HG03135 (cell line): ENCODE results near the gene NBAS.
"Not testable (repeated sequence)": the region's sequence is repeated elsewhere in the genome, so short reads cannot be mapped to it uniquely, and the experiment has no call there.

ENCODE experiments used
- ATAC-seq: cut with Tn5 transposase; IDR thresholded peaks from one replicate; pipeline ENCODE4 v1.9.1; 2021; ENCODE audit warnings: mild to moderate bottlenecking, moderate library complexity; ENCODE audit not compliant: unreplicated experiment

The NBAS gene

DNA sequence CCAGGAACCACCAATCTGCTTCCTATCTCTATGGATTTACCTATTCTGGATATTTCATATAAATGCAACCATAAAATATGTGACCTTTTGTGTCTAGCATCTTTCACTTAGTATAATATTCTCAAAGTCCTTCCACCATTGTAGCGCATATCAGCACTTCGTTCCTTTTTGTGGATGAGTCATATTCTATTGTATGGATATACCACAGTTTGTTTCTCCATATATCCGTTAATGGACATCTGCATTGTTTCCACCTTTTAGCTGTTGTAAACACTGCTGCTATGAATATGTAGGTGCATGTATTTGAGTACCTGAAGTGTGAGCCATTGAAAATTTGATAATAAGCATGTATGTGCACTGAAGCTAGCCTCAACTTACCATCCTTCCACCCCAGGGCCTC, 80.1 kb downstream of the NBAS start:
- ATAC-seq = no peak

DNA sequence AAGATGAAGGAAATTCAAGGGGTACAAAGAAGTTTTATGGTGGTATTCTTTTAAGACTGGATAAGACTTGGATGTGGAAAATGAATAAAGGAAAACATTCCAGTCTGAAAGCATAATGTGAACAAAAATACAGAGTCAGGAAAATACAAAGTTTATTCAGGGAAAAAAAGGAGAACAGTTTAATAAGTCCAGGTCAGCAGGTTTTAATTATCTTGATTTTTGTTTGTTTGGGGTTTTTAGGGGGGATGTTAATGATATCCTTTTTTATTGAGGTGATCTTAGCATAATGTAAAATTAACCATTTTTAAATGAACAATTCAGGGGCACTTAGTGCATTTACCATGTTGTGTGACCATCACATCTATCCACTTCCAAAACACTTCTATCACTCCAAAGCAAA, 80.6 kb downstream of the NBAS start:
- ATAC-seq = no peak

DNA sequence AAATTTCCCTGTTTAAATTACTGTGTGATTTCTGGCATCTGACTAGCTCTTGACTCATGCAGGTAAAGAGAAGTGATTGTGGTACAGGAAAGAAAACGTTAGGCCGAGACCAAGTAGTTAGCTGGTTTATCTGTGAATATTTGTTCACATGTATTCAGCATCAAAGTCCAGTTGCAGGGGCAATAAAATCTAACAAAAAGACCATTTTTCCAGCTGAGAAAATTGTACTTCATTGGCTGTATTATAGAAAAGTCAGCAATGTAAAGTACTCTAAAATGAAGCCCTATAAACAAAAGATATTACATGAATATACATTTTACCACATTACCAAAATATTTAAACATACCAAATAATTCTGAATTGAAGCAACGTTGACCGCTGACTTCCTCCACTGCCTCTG, 88.3 kb downstream of the NBAS start:
- ATAC-seq = no peak

DNA sequence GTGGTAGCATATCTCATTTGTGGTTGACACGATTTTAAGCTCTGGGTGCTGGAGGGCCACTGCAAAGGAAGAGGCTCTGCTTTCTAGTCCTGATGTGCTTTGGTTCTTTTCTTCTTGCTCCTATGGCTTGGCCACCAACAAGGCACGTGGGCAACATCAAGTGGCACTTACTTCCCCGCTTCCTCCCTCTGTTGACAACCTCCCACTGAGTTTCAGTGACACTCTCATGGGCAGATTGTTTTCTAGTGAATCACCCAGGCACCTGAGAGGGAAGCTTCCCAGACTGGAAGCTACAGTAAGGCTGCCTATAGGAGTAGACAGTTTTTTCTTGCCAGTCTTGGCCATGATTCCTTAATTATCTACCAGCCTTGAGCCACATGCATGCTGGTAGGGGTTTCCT, 89.0 kb downstream of the NBAS start:
- no peak for ATAC-seq

DNA sequence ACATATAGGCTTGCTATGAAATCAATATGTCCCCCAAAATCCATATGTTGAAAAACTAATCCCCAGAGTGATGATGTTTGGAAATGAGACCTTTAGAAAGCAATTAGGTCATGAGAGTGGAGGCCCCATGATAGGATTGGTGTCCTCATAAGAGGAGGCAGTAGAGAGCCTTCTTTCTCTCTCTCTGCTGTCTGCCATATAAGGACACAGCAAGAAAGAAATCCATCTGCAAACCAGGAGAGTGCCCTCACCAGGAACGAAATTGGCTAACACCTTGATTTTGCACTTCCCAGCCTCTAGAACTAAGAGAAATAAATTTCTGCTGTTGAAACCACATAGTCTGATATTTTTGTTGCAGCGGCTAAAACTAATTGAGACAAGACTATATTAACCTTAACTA, 89.5 kb downstream of the NBAS start:
- ATAC-seq = no peak

DNA sequence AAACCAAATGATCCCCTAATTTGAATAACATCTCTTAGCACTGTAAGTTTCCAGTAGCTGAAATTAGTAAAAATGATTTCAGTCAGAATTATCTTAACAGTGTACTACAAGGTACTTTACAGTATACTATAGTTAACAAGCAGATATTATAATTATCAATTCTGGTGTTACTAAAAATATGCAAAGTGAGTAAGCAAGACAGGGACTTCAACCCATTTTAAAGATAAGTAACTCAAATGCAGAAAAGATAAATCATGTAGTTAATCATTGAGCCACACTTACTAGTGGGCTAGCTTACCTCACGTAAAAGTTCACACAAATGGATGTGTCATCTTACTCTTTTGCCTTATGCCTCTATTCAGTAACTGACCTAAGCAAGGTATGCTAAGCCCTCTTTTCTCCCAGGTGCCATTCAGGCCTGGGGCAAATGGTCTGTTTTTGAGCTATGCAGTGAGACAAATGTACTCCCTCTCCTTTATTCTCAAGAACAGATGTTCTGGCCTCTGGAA, 101.0 kb downstream of the NBAS start:
- ATAC-seq = no peak

DNA sequence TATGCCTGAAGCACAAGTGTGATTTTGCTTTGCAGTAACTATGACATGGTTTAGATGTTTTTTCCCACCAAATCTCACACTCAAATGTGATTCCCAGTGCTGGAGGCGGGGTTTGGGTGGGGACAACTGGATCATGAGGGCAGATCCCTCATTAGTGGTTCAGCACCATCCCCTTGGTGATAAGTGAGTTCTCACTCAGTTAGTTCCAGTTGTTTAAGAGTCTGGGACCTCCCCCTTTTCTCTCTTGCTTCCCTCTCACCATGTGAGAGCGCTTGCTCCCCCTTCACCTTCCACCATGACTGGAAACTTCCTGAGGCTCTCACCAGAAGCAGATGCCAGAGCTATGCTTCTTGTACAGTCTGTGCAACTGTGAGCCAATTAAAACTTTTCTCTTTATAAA, 102.9 kb downstream of the NBAS start:
- no peak for ATAC-seq

DNA sequence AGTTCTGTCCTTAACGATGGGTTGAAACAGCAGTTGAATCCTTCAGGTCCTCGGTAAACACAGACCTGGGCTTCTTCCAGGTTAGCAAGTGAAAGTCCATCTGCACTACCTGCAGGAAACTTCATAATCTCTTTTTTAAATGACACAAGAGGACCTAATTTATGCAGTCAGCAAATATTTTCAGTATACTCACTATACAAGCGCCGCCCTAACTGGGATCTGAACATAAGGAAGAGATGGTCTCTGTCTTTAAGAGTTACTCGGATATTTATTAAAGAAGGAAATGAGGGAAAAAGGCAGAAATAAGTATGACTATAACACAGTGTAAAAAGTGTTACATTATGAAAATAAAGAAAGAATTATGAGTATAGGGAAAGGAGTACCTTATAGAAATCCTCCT, 103.3 kb downstream of the NBAS start:
- ATAC-seq = no peak

DNA sequence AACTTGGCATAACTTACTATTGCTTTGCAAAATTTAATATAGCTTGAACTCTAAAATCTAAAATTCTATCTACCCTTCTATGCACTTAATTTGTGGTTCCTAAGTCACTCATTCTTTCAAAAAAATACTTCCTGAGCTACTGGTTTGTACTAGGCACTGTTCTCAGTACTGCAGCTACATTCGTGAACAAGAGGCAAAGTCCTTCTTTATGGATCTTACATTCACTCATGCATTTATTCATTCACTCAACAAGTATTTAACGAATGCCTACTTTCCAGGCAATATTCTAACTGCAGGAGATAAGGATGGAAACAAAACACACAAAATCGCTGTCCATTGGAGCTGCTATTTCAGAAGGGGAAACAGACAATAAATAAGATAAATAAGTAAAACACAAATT, 104.8 kb downstream of the NBAS start:
- no peak for ATAC-seq

DNA sequence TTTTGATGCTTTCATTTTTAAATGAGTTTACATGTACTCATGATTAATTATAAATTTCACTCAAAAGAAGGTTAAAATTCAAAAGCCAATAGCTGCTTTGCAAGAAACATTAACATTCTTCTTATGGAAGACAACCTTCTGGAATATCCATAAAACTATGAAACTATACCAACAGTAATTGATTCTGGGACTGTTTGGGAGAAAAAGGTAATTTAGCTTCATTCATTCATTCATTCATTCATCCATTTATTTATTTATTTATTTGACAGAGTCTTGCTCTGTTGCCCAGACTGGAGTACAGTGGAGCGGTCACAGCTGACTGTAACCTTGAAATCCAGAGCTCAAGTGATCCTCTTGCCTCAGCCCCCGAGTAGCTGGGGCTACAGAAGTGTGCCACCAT, 110.3 kb downstream of the NBAS start:
- ATAC-seq = no peak

DNA sequence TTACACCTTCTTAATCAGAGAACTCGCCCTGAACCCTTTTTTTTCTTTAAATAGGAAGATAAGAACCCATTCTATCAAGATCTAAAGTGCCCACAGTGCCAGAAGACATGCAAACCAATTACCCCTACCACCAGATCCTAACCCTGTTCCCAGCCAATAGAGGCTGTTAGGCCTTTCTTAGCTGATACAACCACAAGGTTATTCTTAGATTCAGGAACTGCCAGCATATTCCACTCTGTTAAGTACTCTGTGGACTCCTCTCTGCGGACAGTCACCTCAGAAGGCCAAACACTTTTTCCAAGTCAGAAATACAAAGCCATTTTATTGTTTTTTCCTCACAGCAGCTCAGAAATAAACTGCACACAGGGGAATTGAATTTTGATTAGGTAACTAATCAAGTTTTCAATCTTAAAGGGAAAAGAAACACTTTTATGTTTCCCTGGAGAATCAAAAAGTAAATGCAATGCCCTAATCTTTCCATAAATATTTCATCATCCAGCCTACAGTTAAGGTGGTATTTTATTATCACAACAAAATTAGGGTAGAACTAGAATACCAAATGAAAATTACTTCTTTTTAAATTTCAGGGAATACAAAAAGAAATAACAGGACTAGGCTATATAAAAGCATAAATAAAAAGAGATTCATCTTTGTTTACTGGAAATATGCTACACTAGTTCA, 111.4 kb downstream of the NBAS start:
- no peak for ATAC-seq

DNA sequence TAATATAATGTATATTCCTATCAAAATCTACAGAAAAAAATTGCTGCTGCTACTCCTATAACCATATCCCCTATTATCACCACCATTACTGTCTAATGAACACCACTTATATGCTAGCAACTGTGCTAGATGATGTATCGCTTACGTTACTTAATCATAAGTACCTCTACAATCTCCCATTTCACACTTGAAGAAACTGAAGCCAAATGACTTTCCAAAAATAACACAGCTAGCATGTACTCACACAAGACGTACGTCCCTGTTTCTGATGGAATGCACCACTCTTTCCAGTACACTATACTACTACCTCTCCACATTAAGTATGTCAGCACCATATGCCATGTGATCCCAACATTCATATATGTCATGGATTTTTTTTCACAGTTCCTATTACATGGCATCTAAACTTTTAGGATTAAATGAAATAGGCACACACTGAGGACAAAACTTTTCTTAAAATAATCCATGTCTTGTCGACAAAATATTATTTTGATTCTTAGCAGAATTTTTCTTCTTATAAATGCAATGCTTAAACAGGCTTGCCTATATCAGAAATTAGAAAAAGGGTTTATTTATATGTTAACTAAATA, 112.8 kb downstream of the NBAS start:
- ATAC-seq = no peak

DNA sequence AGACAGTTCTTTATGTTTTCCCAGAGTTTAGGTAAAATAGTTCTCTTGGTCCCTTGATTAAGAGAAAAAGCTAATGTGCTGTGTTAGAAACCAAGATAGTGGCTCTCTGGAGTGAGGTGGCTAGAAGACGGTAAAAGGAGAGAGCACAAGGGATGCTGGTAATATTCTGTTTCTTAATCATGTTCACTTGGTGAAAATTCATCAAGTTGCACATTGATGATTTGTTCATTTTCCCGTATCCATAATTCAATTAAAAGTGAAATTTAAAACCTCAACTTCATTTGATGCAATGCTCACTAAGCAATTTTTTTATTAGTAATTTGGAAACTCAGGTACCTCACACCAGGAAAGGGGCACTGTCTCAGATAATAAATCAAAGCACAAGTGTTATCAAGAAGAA, 113.8 kb downstream of the NBAS start:
- no peak for ATAC-seq

DNA sequence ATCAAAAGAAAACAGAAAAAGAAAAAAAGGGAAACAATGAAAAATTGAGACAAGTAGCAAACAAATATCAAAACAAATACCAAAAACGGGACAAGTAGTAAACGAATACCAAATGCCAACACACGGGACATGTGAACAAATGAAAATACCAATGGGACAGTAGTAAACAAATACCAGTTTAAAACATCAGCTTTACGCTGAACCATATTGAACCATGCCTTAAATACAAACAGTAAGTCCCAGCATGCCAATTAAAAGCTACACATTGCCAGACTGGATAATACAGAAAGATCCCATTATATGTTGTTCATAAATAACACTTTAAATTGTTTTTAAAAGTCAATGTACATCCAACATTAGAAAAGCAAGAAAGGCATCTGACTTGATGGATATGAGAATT, 114.2 kb downstream of the NBAS start:
- no peak for ATAC-seq

DNA sequence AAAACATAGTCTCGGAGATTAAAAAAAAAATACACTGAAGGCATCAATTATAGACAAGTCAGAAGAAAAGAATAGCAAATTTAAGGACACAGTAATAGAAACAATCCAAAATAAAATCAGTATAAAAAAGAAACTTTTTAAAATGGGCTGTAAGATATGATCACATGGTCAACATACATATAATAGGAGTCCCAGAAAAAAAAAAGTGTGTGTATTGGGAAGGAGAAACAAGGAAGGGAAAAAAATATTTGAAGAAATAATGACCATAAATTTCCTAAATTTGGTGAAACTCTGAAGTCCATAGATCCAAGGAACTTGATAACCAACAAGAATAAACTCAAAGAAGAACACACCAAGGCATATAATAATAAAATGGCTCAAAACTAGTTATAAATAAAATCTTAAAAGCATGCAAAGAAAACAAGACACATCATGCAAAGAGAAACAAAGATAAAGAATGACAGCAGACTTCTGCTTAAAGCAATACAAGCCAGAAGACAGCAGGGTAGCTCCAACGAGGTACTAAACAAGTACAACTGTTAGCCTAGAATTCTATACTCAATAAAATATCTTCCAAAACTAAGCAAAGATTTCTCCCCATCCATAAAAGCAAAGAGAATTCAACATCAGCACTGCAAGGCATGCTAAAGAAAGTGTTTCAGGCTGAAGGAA, 115.1 kb downstream of the NBAS start:
- ATAC-seq = no peak

DNA sequence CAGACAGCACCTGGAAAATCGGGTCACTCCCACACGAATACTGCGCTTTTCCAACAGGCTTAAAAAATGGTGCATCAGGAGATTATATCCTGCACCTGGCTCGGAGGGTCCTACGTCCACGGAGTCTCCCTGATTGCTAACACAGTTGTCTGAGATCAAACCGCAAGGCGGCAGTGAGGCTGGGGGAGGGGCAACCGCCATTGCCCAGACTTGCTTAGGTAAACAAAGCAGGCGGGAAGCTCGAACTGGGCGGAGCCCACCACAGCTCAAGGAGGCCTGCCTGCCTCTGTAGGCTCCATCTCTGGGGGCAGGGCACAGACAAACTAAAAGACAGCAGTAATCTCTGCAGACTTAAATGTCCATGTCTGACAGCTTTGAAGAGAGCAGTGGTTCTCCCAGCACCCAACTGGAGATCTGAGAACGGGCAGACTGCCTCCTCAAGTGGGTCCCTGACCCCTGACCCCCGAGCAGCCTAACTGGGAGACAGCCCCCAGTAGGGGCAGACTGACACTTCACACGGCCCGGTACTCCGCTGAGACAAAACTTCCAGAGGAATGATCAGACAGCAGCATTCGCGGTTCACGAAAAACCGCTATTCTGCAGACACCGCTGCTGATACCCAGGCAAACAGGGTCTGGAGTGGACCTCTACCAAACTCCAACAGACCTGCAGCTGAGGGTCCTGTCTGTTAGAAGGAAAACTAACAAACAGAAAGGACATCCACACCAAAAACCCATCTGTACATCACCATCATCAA, 121.2 kb downstream of the NBAS start:
- ATAC-seq = not testable (repeated sequence)

DNA sequence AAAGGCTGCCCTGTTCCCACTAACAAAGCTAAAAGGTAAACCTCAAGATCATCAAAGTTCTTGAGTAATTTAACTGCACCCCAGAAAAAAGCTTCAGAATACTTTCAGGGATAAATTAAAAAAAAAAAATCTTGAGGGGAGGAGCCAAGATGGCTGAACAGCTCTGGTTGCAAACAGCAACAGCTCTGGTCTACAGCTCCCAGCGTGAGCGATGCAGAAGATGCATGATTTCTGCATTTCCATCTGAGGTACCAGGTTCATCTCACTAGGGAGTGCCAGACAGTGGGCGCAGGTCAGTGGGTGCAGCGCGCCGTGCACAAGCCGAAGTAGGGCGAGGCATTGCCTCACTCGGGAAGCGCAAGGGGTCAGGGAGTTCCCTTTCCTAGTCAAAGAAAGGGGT, 121.8 kb downstream of the NBAS start:
- ATAC-seq = not testable (repeated sequence)

DNA sequence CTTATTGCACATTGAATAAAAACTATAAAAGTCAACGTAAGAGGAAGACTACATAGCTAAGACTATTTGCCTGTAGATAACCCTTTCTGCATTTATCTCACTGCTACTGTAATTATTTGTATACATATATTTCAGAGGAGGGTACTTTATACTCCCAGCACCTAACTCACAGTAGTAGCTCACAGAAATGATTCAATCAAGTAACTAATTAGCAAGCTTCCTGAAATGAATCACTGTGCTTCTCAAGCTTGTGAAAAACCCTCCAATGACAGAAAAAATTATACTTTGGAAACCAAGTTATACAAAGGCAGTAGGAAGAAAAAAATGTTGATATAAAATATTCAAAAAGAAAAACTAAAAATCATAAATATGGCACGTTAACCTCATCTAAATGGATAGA, 124.9 kb downstream of the NBAS start:
- no peak for ATAC-seq

DNA sequence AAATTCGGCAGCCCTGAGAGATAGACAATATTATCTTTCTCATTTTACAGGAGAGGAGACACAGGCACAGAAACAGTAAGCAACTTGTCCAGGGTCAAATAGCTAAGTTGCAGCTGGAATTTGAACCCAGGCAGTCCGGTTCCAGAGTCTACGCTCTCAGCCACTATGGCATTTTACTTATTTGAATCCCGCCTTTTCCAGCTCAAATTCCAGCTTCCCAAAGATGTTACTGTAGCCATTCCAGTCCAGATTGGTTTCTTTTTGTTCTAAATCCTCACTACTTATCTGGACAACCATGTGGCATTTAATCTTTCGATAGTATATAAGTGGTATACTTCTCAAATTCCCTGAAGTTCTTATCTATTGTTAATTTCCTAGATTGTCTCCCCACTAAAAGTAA, 125.7 kb downstream of the NBAS start:
- no peak for ATAC-seq

DNA sequence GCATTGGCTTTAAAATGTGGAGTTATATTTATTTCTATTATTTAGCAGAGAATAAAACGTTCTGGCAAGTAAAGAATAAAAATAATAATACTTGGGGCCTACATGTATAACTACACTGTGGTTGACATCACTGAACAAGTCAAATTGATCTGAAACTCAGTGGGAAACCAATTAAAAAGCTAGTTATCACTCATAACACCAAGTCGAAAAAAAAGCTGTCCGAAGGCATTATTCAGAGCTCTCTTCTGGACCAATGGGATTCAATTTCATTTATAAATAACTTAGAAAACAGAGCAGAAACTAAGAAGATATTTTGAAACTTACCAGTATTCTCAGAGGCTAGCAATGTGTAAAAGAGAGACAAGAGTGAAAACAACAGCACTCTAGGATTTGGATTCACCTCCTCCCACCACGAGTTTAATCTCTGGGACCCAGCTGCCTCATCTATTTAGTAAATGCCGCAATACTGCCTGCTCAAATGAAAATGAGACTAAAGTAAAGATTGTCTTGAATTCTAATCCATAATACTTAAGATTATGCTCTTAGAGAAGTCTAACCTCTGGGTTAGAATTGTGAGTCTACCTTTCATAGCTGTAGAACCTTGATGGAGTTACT, 128.4 kb downstream of the NBAS start:
- ATAC-seq = no peak

DNA sequence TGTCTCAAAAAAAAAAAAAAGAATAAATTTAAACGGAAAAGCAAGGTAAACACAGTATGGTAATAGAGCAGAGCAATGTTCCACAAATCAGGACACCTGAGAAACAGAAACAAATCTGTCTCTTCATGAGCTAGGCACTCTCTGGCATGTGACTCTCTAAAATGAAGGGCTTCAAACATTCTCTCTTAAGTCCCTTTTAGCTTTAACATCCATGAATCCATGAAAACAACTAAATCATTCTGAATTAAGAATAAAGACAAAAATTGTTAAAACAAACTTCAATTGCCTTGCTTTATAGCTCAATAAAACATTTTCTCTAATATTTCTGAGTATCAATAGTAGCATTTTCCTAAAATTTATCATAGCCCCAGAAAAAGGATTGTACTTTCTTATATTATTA, 132.1 kb downstream of the NBAS start:
- ATAC-seq = no peak
